ENCODE results near the gene GALNT12. TPM values are rescaled to one million over a fixed set of nuclear protein-coding genes. Genes with fewer than 3 reads are reported as not detected.

The GALNT12 gene
- total RNA-seq, 1 donor from 2014 or later: 12.9 TPM

DNA sequence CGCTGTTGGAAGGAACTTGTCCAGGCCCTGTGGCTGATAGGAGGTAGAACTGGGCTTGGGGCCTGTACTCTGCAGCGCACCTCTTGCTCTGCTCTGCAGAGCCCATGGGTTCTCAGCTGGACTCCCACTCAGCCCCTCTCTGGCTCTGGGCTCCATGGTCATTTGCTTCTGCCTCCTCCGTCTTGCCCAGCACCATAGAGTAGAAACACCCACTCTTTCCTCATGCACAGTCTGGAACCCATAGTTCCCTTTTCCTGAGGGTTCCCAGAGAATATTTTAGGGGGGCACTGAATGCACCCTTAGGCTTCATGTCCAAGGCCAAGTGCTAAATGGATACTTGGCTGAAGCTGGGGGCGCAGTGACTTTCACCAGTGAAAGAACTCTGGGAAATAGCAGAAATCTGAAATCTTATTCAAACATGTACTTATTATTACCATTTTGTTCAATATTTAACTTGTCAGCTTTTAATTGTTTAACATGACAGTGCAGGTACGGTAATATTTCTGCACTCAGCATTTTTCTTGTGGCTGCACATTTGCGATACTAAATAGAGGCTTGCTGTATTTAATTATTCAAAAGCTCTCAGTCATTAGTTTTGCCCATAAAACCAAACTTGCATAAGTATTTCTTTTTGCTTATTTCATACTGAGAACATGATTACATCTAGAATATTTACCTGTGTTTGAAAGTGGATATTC is 31.5 kb downstream of the GALNT12 start:
- no peak overlapping the region for H3K4me3 Mint-ChIP-seq (ENCODE audit: low read depth)
- H3K27ac Mint-ChIP-seq: no peak overlapping the region
- no peaks in the 10 kb centered on the region for H3K9me3 Mint-ChIP-seq (ENCODE audit: low read depth)
- no peak for DNase-seq (ENCODE audit: low spot score, unreplicated experiment)
- no peaks in the 10 kb centered on the region for H3K4me1 Mint-ChIP-seq (ENCODE audit: low read depth)
- peaks cover 4% of the 10 kb centered on the region for H3K36me3 Mint-ChIP-seq (ENCODE audit: insufficient read depth)
- no peaks in the 10 kb centered on the region for H3K27me3 Mint-ChIP-seq
- TF ChIP-seq, protein P1, sequence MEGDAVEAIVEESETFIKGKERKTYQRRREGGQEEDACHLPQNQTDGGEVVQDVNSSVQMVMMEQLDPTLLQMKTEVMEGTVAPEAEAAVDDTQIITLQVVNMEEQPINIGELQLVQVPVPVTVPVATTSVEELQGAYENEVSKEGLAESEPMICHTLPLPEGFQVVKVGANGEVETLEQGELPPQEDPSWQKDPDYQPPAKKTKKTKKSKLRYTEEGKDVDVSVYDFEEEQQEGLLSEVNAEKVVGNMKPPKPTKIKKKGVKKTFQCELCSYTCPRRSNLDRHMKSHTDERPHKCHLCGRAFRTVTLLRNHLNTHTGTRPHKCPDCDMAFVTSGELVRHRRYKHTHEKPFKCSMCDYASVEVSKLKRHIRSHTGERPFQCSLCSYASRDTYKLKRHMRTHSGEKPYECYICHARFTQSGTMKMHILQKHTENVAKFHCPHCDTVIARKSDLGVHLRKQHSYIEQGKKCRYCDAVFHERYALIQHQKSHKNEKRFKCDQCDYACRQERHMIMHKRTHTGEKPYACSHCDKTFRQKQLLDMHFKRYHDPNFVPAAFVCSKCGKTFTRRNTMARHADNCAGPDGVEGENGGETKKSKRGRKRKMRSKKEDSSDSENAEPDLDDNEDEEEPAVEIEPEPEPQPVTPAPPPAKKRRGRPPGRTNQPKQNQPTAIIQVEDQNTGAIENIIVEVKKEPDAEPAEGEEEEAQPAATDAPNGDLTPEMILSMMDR (IDR thresholded peaks at IDR 0.05; ENCODE audit: unreplicated experiment): no peak

GRCh38 chr9:98839724-98840123 is 32.3 kb downstream of the GALNT12 start:
- no peak overlapping the region for H3K27ac Mint-ChIP-seq
- H3K36me3 Mint-ChIP-seq (ENCODE audit: insufficient read depth): peaks cover 3% of the 10 kb centered on the region
- no peaks in the 10 kb centered on the region for H3K27me3 Mint-ChIP-seq
- H3K4me1 Mint-ChIP-seq (ENCODE audit: low read depth): no peaks in the 10 kb centered on the region
- no peaks in the 10 kb centered on the region for H3K9me3 Mint-ChIP-seq (ENCODE audit: low read depth)
- TF ChIP-seq, protein P1 (IDR thresholded peaks at IDR 0.05; ENCODE audit: unreplicated experiment): no peak
- H3K4me3 Mint-ChIP-seq (ENCODE audit: low read depth): no peak overlapping the region
- no peak for DNase-seq (ENCODE audit: low spot score, unreplicated experiment)

DNA sequence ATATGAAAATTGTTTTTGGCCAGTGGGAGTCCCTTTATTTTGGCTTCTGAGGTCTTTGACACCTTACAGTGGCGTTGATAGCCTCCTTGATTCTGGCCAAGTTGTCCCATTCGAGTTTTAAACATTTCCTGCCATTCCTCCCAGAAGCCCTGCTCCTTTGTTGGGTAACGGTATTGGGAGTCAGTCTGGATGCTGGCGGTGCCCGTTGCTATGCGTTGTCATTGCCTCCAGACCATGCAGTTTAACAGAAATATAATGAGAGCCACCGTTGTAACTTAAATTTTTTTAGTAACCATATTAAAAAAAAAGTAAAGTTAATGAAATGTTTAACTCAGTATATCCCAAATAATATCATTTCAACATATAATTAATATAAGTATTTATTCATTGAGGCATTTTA is 35.0 kb downstream of the GALNT12 start:
- H3K4me1 Mint-ChIP-seq (ENCODE audit: low read depth): no peaks in the 10 kb centered on the region
- H3K27me3 Mint-ChIP-seq: no peaks in the 10 kb centered on the region
- H3K4me3 Mint-ChIP-seq (ENCODE audit: low read depth): no peak overlapping the region
- TF ChIP-seq, protein P1 (IDR thresholded peaks at IDR 0.05; ENCODE audit: unreplicated experiment): no peak
- H3K36me3 Mint-ChIP-seq (ENCODE audit: insufficient read depth): no peaks in the 10 kb centered on the region
- no peak overlapping the region for H3K27ac Mint-ChIP-seq
- H3K9me3 Mint-ChIP-seq (ENCODE audit: low read depth): no peaks in the 10 kb centered on the region
- DNase-seq (ENCODE audit: low spot score, unreplicated experiment): no peak

- Mint-ChIP-seq H3K4me1 (ENCODE audit: low read depth) (peaks cover 13% of the 10 kb centered on the region), H3K27ac (no peak overlapping the region), H3K27me3 (no peaks in the 10 kb centered on the region), H3K36me3 (ENCODE audit: insufficient read depth) (no peaks in the 10 kb centered on the region), H3K9me3 (ENCODE audit: low read depth) (no peaks in the 10 kb centered on the region), H3K4me3 (ENCODE audit: low read depth) (no peak overlapping the region)
- TF ChIP-seq, protein P1 (IDR thresholded peaks at IDR 0.05; ENCODE audit: unreplicated experiment): no peak
- no peak for DNase-seq (ENCODE audit: low spot score, unreplicated experiment)
Measured at GRCh38 chr9:98846081-98846480, 38.6 kb downstream of the GALNT12 start.

GRCh38 chr9:98846879-98847278 is 39.4 kb downstream of the GALNT12 start:
- Mint-ChIP-seq H3K9me3 (ENCODE audit: low read depth) (no peaks in the 10 kb centered on the region), H3K4me1 (ENCODE audit: low read depth) (peaks cover 13% of the 10 kb centered on the region), H3K27me3 (no peaks in the 10 kb centered on the region), H3K36me3 (ENCODE audit: insufficient read depth) (no peaks in the 10 kb centered on the region), H3K27ac (no peak overlapping the region), H3K4me3 (ENCODE audit: low read depth) (no peak overlapping the region)
- DNase-seq (ENCODE audit: low spot score, unreplicated experiment): no peak
- TF ChIP-seq, protein P1 (IDR thresholded peaks at IDR 0.05; ENCODE audit: unreplicated experiment): no peak

Measured in progenitor cell of endocrine pancreas (in vitro differentiated cells).